ENCODE results near the gene CELA2A. TPM values are rescaled to one million over a fixed set of nuclear protein-coding genes. Genes with fewer than 3 reads are reported as not detected.
"Not testable (repeated sequence)": the region's sequence is repeated elsewhere in the genome, so short reads cannot be mapped to it uniquely, and the experiment has no call there.

CELA2A gene
- total RNA-seq, 4 donors from 2014 or later = not detected

DNA sequence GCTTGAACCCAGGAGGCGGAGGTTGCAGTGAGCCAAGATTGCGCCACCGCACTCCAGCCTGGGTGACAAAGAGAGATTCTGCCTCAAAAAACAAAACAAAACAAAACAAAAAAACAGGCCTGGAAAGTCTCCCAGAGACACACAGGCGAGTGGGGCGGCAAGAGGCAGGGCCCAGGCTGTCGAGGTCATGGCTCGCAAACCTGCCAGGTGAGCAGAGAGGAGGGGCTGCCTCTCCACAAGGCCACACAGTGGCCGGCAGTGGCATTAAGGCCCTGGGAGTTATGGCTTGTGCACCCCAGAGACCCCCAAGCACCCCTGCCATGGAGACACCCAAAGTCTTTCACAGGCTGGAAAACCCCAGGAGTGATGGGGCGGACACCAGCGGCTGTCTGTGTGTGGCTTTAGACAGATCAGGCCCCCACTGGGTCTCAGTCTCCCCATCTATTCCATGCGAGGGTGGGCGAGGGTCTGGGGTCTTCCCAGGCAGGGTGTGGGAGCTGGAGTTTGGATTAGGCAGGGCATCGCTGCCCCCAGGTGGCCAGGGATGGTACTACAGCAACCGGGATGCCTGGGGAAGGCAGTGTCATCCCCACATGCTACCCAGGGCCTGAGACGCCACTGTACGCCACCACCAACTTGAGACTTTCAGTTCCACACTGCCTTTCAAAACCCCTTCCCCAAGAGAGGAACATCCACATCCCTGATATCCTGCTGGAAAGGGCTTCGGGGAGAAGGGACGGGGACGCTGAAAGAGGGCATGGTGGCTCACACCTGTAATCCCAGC is 25.6 kb upstream of the CELA2A start:
- no peaks in the 10 kb centered on the region for H3K27me3 ChIP-seq
- H3K4me1 ChIP-seq = peaks cover 0 to 26% (median 4%) of the 10 kb centered on the region in 4 donors
- peaks cover 0 to 41% (median 0%) of the 10 kb centered on the region in 3 donors for H3K36me3 ChIP-seq
- no peak overlapping the region for H3K4me3 ChIP-seq
- H3K27ac ChIP-seq = peak overlapping the region in 2 of 4 donors; percentile 5 to 17
- no peaks in the 10 kb centered on the region for H3K9me3 ChIP-seq
- no peak for TF ChIP-seq POLR2A (IDR thresholded peaks at IDR 0.05)
- TF ChIP-seq, protein P1, sequence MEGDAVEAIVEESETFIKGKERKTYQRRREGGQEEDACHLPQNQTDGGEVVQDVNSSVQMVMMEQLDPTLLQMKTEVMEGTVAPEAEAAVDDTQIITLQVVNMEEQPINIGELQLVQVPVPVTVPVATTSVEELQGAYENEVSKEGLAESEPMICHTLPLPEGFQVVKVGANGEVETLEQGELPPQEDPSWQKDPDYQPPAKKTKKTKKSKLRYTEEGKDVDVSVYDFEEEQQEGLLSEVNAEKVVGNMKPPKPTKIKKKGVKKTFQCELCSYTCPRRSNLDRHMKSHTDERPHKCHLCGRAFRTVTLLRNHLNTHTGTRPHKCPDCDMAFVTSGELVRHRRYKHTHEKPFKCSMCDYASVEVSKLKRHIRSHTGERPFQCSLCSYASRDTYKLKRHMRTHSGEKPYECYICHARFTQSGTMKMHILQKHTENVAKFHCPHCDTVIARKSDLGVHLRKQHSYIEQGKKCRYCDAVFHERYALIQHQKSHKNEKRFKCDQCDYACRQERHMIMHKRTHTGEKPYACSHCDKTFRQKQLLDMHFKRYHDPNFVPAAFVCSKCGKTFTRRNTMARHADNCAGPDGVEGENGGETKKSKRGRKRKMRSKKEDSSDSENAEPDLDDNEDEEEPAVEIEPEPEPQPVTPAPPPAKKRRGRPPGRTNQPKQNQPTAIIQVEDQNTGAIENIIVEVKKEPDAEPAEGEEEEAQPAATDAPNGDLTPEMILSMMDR (IDR thresholded peaks at IDR 0.05) = peak; percentile 73 to 97 (median 95)
- DNase-seq = peak; percentile 62 to 88 (median 87)

DNA sequence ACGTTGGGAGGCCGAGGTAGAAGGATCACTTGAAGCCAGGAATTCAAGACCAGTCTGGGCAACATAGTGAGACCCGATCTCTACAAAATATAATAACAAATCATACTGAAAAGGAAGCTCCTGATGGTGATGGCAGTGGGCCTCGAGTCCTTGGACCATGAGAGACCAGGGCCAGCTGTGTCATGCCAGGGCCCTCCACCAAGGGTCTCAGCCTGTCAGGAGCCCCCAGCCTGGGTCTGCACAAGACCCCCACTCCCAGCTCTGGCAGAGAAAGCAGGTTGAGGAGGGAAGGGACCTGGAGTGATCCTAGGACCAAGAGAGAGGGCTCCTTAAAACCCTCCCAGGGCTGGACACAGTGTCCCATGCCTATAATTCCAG is 25.0 kb upstream of the CELA2A start:
- DNase-seq = no peak
- Histone ChIP-seq H3K36me3 (peaks cover 0 to 36% (median 0%) of the 10 kb centered on the region in 3 donors), H3K4me3 (no peak overlapping the region), H3K27ac (no peak overlapping the region), H3K4me1 (peaks cover 0 to 20% (median 3%) of the 10 kb centered on the region in 4 donors), H3K27me3 (no peaks in the 10 kb centered on the region), H3K9me3 (no peaks in the 10 kb centered on the region)
- no peak for TF ChIP-seq POLR2A (IDR thresholded peaks at IDR 0.05)
- TF ChIP-seq, protein P1 (IDR thresholded peaks at IDR 0.05) = no peak

DNA sequence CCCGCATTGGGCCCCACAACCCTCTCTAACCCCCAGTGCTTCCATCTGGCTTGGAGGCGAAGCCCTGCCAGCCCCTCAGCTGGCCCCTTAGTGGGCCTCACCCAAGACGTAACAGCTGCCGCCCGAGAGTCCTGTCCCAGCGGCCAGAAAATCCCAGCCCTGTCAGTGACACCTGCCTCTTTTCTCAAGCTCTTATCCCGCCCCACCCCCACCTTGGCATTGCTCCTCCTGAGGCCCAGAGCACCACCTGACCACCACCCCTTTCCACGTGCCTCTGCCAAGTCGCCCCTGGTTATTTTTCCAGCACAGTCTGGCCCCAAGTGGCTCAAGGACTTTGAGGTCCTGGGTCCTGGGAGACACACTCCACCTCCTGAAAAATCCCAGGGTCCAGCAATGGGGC is 24.2 kb upstream of the CELA2A start:
- Histone ChIP-seq H3K9me3 (no peaks in the 10 kb centered on the region), H3K4me1 (peaks cover 0 to 12% (median under 1%) of the 10 kb centered on the region in 4 donors), H3K27ac (peak overlapping the region in 1 of 4 donors; percentile 9), H3K4me3 (no peak overlapping the region), H3K27me3 (no peaks in the 10 kb centered on the region), H3K36me3 (peaks cover 0 to 31% (median 0%) of the 10 kb centered on the region in 3 donors)
- DNase-seq = peak in 1 of 3 donors; percentile 69
- no peak for TF ChIP-seq POLR2A (IDR thresholded peaks at IDR 0.05)
- TF ChIP-seq, protein P1 (IDR thresholded peaks at IDR 0.05) = no peak

DNA sequence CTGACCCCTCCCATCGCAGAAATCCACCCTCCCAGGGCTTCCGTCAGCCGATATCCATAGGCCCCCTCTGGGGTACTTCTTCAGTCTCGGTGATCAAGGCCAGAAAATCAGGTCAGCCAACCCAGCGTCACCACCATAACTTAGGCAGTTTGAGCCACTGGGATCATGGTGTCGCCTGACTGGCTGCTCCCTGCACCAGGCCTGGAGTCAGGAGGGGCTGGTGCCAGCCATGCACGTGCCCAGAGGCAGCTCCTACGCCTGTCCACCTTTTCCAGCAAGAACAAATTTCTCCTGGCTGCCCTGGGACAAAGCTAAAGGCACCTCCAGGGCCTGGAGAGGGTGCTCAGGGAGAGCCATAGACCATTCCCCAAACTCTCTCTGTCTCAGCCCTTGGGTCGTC is 23.1 kb upstream of the CELA2A start:
- no peak for TF ChIP-seq POLR2A (IDR thresholded peaks at IDR 0.05)
- TF ChIP-seq, protein P1 (IDR thresholded peaks at IDR 0.05) = no peak
- Histone ChIP-seq H3K27ac (no peak overlapping the region), H3K4me1 (peaks cover 0 to 8% (median 0%) of the 10 kb centered on the region in 4 donors), H3K4me3 (no peak overlapping the region), H3K9me3 (no peaks in the 10 kb centered on the region), H3K27me3 (no peaks in the 10 kb centered on the region), H3K36me3 (peaks cover 0 to 21% (median 0%) of the 10 kb centered on the region in 3 donors)
- no peak for DNase-seq

DNA sequence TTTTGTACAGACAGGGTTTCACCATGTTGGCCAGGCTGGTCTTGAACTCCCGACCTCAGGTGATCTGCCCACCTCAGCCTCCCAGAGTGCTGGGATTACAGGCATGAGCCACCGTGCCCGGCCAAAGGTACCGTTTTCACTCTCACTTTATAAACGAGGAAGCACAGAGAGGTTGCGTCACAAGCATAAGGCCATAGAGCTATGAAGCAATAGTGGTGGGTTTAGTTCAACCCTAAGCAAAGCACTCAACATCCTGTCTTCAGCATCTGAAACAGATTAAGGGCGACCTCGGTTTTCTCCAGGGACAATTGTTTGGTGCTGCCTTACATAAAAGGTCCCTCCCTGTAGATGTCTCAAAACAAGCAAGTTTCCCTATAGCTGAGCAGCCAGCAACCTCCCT is 21.8 kb upstream of the CELA2A start:
- not testable (repeated sequence) for H3K36me3 ChIP-seq, DNase-seq, H3K9me3 ChIP-seq, H3K4me1 ChIP-seq, H3K4me3 ChIP-seq, H3K27ac ChIP-seq, H3K27me3 ChIP-seq

DNA sequence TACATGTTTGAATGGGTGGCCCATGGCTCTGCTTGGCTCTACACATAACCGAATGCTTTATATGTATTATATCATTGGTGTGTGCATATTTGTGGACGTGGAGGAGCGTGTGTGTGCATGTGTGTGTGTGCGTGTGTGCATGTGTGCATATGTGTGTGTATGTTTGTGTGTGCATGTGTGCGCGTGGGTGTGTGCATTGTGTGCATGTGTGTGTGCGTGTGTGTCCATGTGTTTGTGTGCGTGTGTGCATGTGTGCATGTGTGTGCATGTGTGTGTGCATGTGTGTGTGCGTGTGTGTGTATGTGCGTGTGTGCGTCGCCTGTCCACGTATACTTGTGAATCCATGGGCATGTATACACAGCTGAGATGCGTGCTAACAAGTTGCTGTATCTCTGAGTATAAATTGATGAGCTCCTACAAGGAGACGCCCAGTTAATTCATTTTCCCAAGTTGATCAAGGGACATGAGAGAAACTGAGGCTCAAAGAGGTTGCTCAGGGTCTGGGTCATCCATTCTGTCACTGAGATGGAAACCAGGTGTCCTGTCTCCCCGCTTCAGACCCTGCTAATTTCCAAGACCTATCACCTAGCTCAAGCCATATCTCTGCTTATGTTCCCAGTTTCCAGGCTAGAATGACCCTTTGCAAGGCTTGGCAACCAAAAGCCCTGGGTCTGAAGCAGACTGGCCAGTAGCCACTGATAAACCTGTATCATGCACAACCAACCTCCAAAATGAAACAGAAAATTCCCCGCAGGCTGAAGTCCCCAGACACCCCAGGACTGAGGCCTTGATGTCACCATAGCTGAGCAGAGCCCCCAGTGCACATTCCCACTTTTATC is 21.1 kb upstream of the CELA2A start:
- H3K27ac ChIP-seq = no peak overlapping the region

More for the DNA sequence above, 21.1 kb upstream of the CELA2A start:
- Histone ChIP-seq H3K4me3 (no peak overlapping the region), H3K4me1 (peaks cover 0 to 8% (median 0%) of the 10 kb centered on the region in 4 donors), H3K36me3 (peaks cover 0 to 6% (median 0%) of the 10 kb centered on the region in 3 donors), H3K9me3 (no peaks in the 10 kb centered on the region), H3K27me3 (no peaks in the 10 kb centered on the region)
- TF ChIP-seq, protein P1 (IDR thresholded peaks at IDR 0.05) = no peak
- TF ChIP-seq POLR2A (IDR thresholded peaks at IDR 0.05) = no peak
- DNase-seq = no peak

All from Peyer's patch (tissue), 4 donors.